HFFc6 (cell line): Measurements from ENCODE around the gene ZMAT2. TPM values are rescaled to one million over a fixed set of nuclear protein-coding genes. Genes with fewer than 3 reads are reported as not detected.
"Not testable (repeated sequence)": the region's sequence is repeated elsewhere in the genome, so short reads cannot be mapped to it uniquely, and the experiment has no call there.

Experiments
- DNase-seq: peaks from one replicate; pipeline ENCODE4 v3.0.0-alpha.2; 2018
- H3K27ac Mint-ChIP-seq: 2 replicates; pipeline ENCODE4 v1.8.0; 2020; ENCODE audit warnings: mild to moderate bottlenecking, mixed read lengths
- H3K27me3 Mint-ChIP-seq: 2 replicates; pipeline ENCODE4 v1.8.0; 2021; ENCODE audit warnings: mild to moderate bottlenecking, moderate library complexity, mixed read lengths; ENCODE audit not compliant: insufficient read depth
- H3K36me3 Mint-ChIP-seq: 2 replicates; pipeline ENCODE4 v1.8.0; 2021; ENCODE audit warnings: low read depth, mixed read lengths
- H3K4me1 Mint-ChIP-seq: 2 replicates; pipeline ENCODE4 v1.8.0; 2020; ENCODE audit warnings: low read depth, mixed read lengths
- H3K4me3 Mint-ChIP-seq: 2 replicates; pipeline ENCODE4 v1.8.0; 2020; ENCODE audit warnings: mild to moderate bottlenecking, moderate library complexity, mixed read lengths
- H3K9me3 Mint-ChIP-seq: 2 replicates; pipeline ENCODE4 v1.8.0; 2020; ENCODE audit warnings: mild to moderate bottlenecking, mixed read lengths
- total RNA-seq, 6 experiments: library from RNA; stranded (reverse); fragmentation: NEBNext Ultra II Directional; extraction: Animal tissue kit (Norgen Biotek cat#: 25700); gene quantifications; 2 replicates in 1 of 6; 3 replicates in 5 of 6; pipeline ENCODE4 v1.2.3, GENCODE V29; 2021
- TF ChIP-seq, protein P1 (sequence below): fragments of 200-600 bp; sonication (generic); IDR thresholded peaks from 2 replicates; pipeline ENCODE4 v1.5.0; 2021; ENCODE audit warnings: antibody characterized with exemption, mild to moderate bottlenecking

Gene ZMAT2
- total RNA-seq, 6 experiments from 2014 or later = 59.1 to 68.5 (median 63.8) TPM

GRCh38 chr5:140713562-140714094 lies 13.4 kb downstream of the ZMAT2 start:
- Mint-ChIP-seq H3K4me1 (peaks cover 32% of the 10 kb centered on the region), H3K27ac (no peak overlapping the region), H3K27me3 (peaks cover 4% of the 10 kb centered on the region; the same call in 1 of the 2 replicates), H3K4me3 (no peak overlapping the region), H3K36me3 (no peaks in the 10 kb centered on the region), H3K9me3 (no peaks in the 10 kb centered on the region)
- TF ChIP-seq, protein P1, sequence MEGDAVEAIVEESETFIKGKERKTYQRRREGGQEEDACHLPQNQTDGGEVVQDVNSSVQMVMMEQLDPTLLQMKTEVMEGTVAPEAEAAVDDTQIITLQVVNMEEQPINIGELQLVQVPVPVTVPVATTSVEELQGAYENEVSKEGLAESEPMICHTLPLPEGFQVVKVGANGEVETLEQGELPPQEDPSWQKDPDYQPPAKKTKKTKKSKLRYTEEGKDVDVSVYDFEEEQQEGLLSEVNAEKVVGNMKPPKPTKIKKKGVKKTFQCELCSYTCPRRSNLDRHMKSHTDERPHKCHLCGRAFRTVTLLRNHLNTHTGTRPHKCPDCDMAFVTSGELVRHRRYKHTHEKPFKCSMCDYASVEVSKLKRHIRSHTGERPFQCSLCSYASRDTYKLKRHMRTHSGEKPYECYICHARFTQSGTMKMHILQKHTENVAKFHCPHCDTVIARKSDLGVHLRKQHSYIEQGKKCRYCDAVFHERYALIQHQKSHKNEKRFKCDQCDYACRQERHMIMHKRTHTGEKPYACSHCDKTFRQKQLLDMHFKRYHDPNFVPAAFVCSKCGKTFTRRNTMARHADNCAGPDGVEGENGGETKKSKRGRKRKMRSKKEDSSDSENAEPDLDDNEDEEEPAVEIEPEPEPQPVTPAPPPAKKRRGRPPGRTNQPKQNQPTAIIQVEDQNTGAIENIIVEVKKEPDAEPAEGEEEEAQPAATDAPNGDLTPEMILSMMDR = no peak
- DNase-seq = no peak

DNA sequence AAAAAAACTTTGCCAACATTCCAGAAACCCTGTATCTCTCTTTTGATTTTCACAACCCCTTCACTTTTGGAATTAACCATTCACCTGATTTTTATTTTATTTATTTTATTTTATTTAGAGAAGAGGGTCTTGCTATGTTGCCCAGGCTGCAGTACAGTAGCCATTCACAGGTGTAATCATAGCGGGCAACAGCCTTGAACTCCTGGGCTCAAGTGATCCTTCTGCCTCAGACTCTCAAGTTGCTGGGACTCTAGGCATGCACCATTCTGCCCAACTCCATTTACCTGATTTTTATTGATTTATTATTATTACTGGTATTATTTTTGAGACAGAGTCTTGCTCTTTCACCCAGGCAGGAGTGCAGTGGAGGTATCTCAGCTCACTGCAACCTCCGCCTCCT lies 16.0 kb downstream of the ZMAT2 start:
- peaks cover 45% of the 10 kb centered on the region for H3K4me1 Mint-ChIP-seq
- H3K27ac Mint-ChIP-seq, H3K36me3 Mint-ChIP-seq, H3K4me3 Mint-ChIP-seq, H3K9me3 Mint-ChIP-seq, DNase-seq, H3K27me3 Mint-ChIP-seq: not testable (repeated sequence)

DNA sequence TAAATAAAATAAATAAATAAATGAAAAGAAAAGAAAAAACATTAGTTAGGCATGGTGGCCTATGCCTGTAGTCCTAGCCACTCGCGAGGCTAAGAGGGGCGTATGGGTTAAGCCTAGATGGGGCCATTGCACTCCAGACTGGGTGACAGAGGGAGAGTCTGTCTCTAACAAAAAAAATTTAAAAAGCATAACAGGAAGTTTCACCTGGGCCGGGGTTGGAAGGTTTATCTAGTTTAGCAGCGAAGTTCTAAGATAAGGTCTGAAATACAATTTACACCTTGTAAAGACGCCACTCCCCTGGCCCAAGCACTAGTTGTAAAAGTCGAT lies 18.0 kb downstream of the ZMAT2 start:
- peak overlapping the region; percentile 78 for H3K27ac Mint-ChIP-seq
- peaks cover 33% of the 10 kb centered on the region for H3K4me1 Mint-ChIP-seq
- H3K9me3 Mint-ChIP-seq = no peaks in the 10 kb centered on the region
- H3K27me3 Mint-ChIP-seq = peaks cover 5% of the 10 kb centered on the region; the same call in 1 of the 2 replicates
- H3K36me3 Mint-ChIP-seq = no peaks in the 10 kb centered on the region
- no peak for DNase-seq
- H3K4me3 Mint-ChIP-seq = peak overlapping the region; percentile 85
- TF ChIP-seq, protein P1 = no peak

- not testable (repeated sequence) for H3K9me3 Mint-ChIP-seq, H3K27me3 Mint-ChIP-seq, H3K4me3 Mint-ChIP-seq, H3K36me3 Mint-ChIP-seq, H3K27ac Mint-ChIP-seq, DNase-seq
- H3K4me1 Mint-ChIP-seq = peaks cover 35% of the 10 kb centered on the region
Observed at GRCh38 chr5:140720738-140721137, 20.5 kb downstream of the ZMAT2 start.

DNA sequence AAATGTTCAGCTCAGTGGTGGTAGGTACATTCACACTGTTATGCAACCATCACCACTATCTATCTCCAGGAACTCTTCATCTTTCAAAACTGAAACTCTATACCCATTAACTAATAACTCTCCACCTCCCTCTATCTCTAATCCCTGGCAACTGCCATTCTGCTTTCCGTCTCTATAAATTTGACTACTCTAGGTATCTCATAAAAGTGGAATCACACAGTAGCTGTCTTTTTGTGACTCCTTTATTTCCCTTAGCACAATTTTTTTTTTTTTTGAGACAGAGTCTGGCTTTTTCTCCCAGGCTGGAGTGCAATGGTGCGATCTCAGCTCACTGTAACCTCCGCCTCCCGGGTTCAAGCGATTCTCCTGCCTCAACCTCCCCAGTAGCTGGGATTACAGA lies 21.1 kb downstream of the ZMAT2 start:
- not testable (repeated sequence) for H3K4me3 Mint-ChIP-seq, H3K27me3 Mint-ChIP-seq, DNase-seq, H3K9me3 Mint-ChIP-seq, H3K36me3 Mint-ChIP-seq, H3K27ac Mint-ChIP-seq
- peaks cover 38% of the 10 kb centered on the region for H3K4me1 Mint-ChIP-seq

- Mint-ChIP-seq H3K27ac (peak overlapping the region; percentile 75), H3K4me1 (peaks cover 11% of the 10 kb centered on the region), H3K9me3 (no peaks in the 10 kb centered on the region), H3K4me3 (peak overlapping the region; percentile 90), H3K27me3 (peaks cover 11% of the 10 kb centered on the region), H3K36me3 (no peaks in the 10 kb centered on the region)
- DNase-seq = peak; percentile 97
- TF ChIP-seq, protein P1 = no peak
Observed at GRCh38 chr5:140725799-140726471, 25.7 kb downstream of the ZMAT2 start.

- TF ChIP-seq, protein P1 = no peak
- Mint-ChIP-seq H3K4me3 (no peak overlapping the region), H3K4me1 (no peaks in the 10 kb centered on the region), H3K27ac (no peak overlapping the region), H3K36me3 (no peaks in the 10 kb centered on the region), H3K9me3 (no peaks in the 10 kb centered on the region), H3K27me3 (peaks cover 9% of the 10 kb centered on the region)
- DNase-seq = no peak
Observed at GRCh38 chr5:140733098-140733497, 32.9 kb downstream of the ZMAT2 start.
